HG03575 (cell line): ENCODE data around the gene ADAMTS12.

ENCODE experiments used
- ATAC-seq: cut with Tn5 transposase; IDR thresholded peaks from one replicate; pipeline ENCODE4 v1.9.1; 2021; ENCODE audit not compliant: unreplicated experiment, insufficient number of reproducible peaks, low FRiP score; ENCODE audit errors: extremely low read depth

ADAMTS12 gene

GRCh38 chr5:33690374-33691135 lies 201.2 kb downstream of the ADAMTS12 start:
- ATAC-seq = no peak

- no peak for ATAC-seq
Observed at GRCh38 chr5:33688526-33688925, 203.3 kb downstream of the ADAMTS12 start.

- no peak for ATAC-seq
Observed at GRCh38 chr5:33688066-33688465, 203.7 kb downstream of the ADAMTS12 start.

GRCh38 chr5:33685873-33686755 lies 205.7 kb downstream of the ADAMTS12 start:
- no peak for ATAC-seq

GRCh38 chr5:33684496-33685159 lies 207.2 kb downstream of the ADAMTS12 start:
- no peak for ATAC-seq

GRCh38 chr5:33679791-33680190 lies 212.0 kb downstream of the ADAMTS12 start:
- no peak for ATAC-seq

GRCh38 chr5:33675958-33676464 lies 215.8 kb downstream of the ADAMTS12 start:
- peak; percentile 67 for ATAC-seq

GRCh38 chr5:33671700-33672291 lies 220.0 kb downstream of the ADAMTS12 start:
- no peak for ATAC-seq

- no peak for ATAC-seq
Observed at GRCh38 chr5:33662722-33663427, 228.9 kb downstream of the ADAMTS12 start.

GRCh38 chr5:33659526-33660169 lies 232.1 kb downstream of the ADAMTS12 start:
- ATAC-seq = no peak

- no peak for ATAC-seq
Observed at GRCh38 chr5:33657804-33658440, 233.9 kb downstream of the ADAMTS12 start.

- no peak for ATAC-seq
Observed at GRCh38 chr5:33657176-33657575, 234.6 kb downstream of the ADAMTS12 start.

GRCh38 chr5:33650911-33651310 lies 240.9 kb downstream of the ADAMTS12 start:
- no peak for ATAC-seq

GRCh38 chr5:33649549-33650482 lies 242.0 kb downstream of the ADAMTS12 start:
- no peak for ATAC-seq

GRCh38 chr5:33641744-33642505 lies 249.9 kb downstream of the ADAMTS12 start:
- no peak for ATAC-seq

GRCh38 chr5:33639474-33639873 lies 252.3 kb downstream of the ADAMTS12 start:
- ATAC-seq = no peak
